LNCaP clone FGC (cell line): Measurements from ENCODE around the gene ARSK.

Experiments
- DNase-seq: peaks from one replicate; pipeline ENCODE4 v3.0.0-alpha.2; 2011; ENCODE audit warnings: low read depth
- H3K4me3 ChIP-seq: 2 replicates; pipeline ENCODE4 v1.5.1; 2011; ENCODE audit warnings: mild to moderate bottlenecking, low read depth, low read length, control low read depth
- TF ChIP-seq, protein P1 (sequence below): IDR thresholded peaks from 2 replicates; pipeline ENCODE4 v1.5.1; 2012; ENCODE audit warnings: mild to moderate bottlenecking; ENCODE audit not compliant: control insufficient read depth, insufficient read depth; ENCODE audit errors: extremely low read depth

Gene ARSK

DNA sequence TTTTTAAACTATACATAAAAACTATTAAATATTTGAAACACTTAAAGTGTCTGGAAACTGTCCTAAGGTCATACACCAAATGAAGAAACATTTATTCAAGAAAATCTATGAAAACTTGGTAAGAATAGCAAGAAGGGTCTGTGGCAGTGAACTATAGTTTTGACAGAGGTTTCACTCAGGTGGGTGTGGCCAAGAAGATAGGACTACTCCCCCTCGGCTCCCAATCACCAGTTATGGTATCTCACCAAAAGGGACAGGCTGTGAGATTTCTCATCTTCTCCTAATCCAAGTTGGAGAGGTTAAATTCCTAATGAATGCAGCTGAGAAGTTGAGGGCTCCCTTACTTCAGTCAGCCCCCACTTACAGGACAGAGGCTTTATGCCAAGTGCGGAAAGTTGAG lies 2.9 kb downstream of the ARSK start:
- DNase-seq: no peak
- H3K4me3 ChIP-seq: no peak overlapping the region
- TF ChIP-seq, protein P1, sequence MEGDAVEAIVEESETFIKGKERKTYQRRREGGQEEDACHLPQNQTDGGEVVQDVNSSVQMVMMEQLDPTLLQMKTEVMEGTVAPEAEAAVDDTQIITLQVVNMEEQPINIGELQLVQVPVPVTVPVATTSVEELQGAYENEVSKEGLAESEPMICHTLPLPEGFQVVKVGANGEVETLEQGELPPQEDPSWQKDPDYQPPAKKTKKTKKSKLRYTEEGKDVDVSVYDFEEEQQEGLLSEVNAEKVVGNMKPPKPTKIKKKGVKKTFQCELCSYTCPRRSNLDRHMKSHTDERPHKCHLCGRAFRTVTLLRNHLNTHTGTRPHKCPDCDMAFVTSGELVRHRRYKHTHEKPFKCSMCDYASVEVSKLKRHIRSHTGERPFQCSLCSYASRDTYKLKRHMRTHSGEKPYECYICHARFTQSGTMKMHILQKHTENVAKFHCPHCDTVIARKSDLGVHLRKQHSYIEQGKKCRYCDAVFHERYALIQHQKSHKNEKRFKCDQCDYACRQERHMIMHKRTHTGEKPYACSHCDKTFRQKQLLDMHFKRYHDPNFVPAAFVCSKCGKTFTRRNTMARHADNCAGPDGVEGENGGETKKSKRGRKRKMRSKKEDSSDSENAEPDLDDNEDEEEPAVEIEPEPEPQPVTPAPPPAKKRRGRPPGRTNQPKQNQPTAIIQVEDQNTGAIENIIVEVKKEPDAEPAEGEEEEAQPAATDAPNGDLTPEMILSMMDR: no peak

DNA sequence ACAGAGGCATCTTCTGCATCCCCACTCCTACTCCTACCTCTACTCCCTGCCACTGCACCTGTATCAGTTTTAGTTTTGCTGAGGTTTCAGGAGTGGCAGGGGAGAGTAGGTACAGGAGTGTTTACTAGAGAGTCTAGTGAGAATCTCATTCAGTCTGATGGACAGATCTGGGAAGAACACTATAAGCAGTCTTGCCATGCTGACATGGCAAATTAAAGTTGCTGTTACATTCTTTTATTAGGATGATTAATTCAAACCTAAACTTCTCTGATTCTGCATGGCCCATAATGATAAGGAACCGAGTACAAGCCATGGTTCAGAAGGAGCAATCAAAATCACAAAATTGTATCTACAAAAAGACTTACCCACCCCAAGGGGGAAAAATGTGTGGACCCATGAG lies 7.4 kb downstream of the ARSK start:
- no peak overlapping the region for H3K4me3 ChIP-seq

DNA sequence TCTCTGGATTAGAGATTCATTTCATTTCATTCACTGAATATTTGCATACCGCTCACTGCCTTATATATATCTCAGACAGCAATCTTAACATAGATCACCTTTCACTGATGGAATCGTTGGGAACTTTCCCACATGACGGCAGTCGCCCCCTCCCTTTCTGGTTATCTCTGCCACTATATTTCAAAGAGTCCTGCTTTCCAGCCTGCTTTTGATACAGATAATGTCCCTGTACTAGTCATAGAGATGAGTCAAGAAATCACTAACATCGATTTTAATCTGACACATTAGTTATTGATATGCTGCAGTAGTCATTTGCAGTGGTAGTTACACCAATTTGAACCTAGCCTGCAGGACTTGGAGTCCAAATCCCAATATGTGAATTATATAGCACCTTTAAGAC lies 8.5 kb downstream of the ARSK start:
- no peak for DNase-seq
- no peak overlapping the region for H3K4me3 ChIP-seq
- TF ChIP-seq, protein P1: no peak

More for the DNA sequence above, 7.4 kb downstream of the ARSK start:
- TF ChIP-seq, protein P1: no peak
- no peak for DNase-seq

DNA sequence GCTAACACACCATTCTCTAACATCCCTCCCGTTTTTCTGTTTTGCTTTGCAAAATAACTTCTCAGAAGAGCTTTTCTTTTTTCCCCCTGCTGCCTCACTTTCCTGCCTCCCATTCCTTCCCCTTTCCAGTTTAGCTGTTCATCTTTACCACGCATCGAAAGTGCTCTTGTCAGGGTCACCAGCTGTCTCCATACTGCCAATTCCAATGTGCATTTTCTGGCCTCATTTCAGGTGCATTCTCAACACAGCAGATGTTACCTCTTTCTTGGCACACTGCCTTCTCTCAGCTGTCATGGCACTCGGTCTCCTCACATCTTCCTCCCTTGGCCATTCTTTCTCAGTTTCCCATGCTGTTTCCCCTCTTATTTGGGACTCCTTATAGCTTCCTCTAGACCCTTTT lies 9.5 kb downstream of the ARSK start:
- no peak for DNase-seq
- no peak overlapping the region for H3K4me3 ChIP-seq
- TF ChIP-seq, protein P1: no peak

DNA sequence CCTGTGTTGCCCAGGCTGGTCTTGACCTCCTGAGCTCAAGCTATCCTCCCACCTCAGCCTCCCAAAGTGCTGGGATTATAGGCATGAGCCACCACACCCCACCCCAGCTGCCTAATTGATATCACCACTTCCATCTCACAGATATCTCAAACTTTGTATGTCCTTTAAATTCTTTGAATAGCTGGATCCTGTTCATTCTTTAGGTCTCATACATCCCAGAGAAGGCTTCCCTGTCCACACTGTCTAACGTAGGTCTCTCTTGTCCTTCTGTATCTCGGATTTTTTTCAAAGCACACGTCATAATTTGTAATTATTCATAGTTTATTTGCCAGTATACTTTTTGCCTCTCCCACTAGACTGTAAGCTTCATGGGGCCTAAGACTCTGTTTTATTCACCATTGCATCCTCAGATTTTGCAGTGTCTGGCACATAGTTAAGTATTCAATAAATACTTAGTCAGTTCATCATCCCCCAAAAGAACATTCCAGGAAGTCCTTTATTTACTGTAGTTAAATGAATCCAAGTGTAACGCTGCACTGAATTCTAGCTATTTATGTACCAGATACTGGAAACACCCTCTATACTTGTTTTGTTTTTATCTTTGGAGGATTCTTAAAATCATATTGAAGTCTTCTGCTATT lies 10.5 kb downstream of the ARSK start:
- no peak overlapping the region for H3K4me3 ChIP-seq
- TF ChIP-seq, protein P1: no peak
- DNase-seq: no peak

DNA sequence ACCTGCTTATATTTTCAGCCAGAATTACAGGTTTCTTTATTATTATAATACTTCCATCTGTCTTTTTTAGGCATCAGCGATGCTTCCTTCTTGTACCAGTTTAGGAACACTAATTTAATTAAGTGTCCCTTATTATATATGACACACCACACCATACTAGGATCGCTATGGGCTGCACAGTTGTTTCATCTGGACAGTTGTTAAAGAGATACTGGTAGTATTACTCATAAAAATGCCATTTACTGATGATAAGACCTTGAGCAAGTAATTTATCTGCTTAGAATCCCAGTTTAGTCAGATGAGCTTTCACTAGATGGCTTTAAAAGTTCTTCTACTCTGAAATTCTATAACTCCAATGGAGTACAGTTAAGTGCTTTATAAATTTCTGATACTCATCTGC lies 17.1 kb downstream of the ARSK start:
- TF ChIP-seq, protein P1: no peak
- H3K4me3 ChIP-seq: no peak overlapping the region
- no peak for DNase-seq

DNA sequence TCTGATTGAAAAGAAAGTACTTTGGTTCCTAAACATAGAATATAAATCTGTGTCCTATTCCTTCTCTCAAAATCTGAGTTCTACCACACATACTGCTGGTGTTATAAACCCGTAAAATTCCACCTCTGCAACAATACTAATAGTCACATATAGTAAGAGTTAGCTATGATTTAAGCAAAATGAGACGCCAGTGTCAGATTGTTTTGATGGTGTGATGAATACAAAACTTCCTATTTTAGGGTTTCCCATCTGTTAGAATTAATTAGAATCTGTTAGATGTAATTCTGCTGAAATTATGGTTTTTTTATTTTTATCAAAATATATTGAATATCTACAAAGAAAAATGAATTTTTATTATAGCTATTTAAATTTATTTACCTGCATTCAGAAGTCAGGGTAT lies 26.7 kb downstream of the ARSK start:
- DNase-seq: no peak
- TF ChIP-seq, protein P1: no peak
- H3K4me3 ChIP-seq: no peak overlapping the region
